H9 (cell line): ENCODE results near the gene PIEZO2. TPM values are rescaled to one million over a fixed set of nuclear protein-coding genes. Genes with fewer than 3 reads are reported as not detected.

Experiments
- DNase-seq: peaks from one replicate; pipeline ENCODE4 v3.0.0-alpha.2; 2017
- H2AFZ ChIP-seq: one replicate; pipeline ENCODE4 v1.6.1; 2013; ENCODE audit warnings: mild to moderate bottlenecking, low read length, control low read depth, moderate library complexity
- H2AK5ac ChIP-seq: 2 replicates; pipeline ENCODE4 v1.6.1; 2013; ENCODE audit warnings: low read length, control low read depth, mixed read lengths; ENCODE audit not compliant: insufficient read length
- H2BK120ac ChIP-seq: one replicate; pipeline ENCODE4 v1.6.1; 2013; ENCODE audit warnings: low read depth, mild to moderate bottlenecking, low read length, control low read depth, inconsistent platforms; ENCODE audit not compliant: poor library complexity, severe bottlenecking
- H2BK12ac ChIP-seq: 2 replicates; pipeline ENCODE4 v1.6.1; 2013; ENCODE audit warnings: low read length, control low read depth, mixed read lengths, low read depth; ENCODE audit not compliant: insufficient read length
- H2BK15ac ChIP-seq: 2 replicates; pipeline ENCODE4 v1.6.1; 2013; ENCODE audit warnings: low read depth, low read length, control low read depth
- H2BK20ac ChIP-seq: one replicate; pipeline ENCODE4 v1.6.1; 2013; ENCODE audit warnings: low read depth, mild to moderate bottlenecking, low read length, control low read depth, inconsistent platforms; ENCODE audit not compliant: poor library complexity, severe bottlenecking
- H2BK5ac ChIP-seq: 2 replicates; pipeline ENCODE4 v1.6.1; 2013; ENCODE audit warnings: low read length, control low read depth, mixed read lengths; ENCODE audit not compliant: insufficient read length
- H3K14ac ChIP-seq: 2 replicates; pipeline ENCODE4 v1.6.1; 2013; ENCODE audit warnings: low read length, control low read depth; ENCODE audit not compliant: insufficient read depth
- H3K18ac ChIP-seq: 2 replicates; pipeline ENCODE4 v1.6.1; 2013; ENCODE audit warnings: low read depth, mild to moderate bottlenecking, mixed read lengths, low read length, control low read depth; ENCODE audit not compliant: insufficient read length
- H3K23ac ChIP-seq: 2 replicates; pipeline ENCODE4 v1.6.1; 2013; ENCODE audit warnings: low read length, control low read depth, mixed read lengths, low read depth; ENCODE audit not compliant: insufficient read length
- H3K23me2 ChIP-seq: 2 replicates; pipeline ENCODE4 v1.6.1; 2013; ENCODE audit warnings: low read depth, mild to moderate bottlenecking, mixed read lengths, low read length, control low read depth; ENCODE audit not compliant: insufficient read length, poor library complexity, severe bottlenecking
- H3K27ac ChIP-seq: 2 replicates; pipeline ENCODE4 v1.5.1; 2013; ENCODE audit warnings: low read length, control low read depth, mixed read lengths, low read depth; ENCODE audit not compliant: insufficient read length
- H3K27me3 ChIP-seq: 2 replicates; pipeline ENCODE4 v1.6.1; 2013; ENCODE audit warnings: low read length, control low read depth, inconsistent platforms; ENCODE audit not compliant: insufficient read depth
- H3K4ac ChIP-seq: 2 replicates; pipeline ENCODE4 v1.6.1; 2013; ENCODE audit warnings: low read depth, mild to moderate bottlenecking, control low read depth, inconsistent platforms, low read length, moderate library complexity
- H3K4me1 ChIP-seq: 2 replicates; pipeline ENCODE4 v1.6.1; 2013; ENCODE audit warnings: low read length, control low read depth, inconsistent platforms; ENCODE audit not compliant: insufficient read depth
- H3K4me2 ChIP-seq: 2 replicates; pipeline ENCODE4 v1.6.1; 2013; ENCODE audit warnings: low read length, control low read depth, mixed read lengths; ENCODE audit not compliant: insufficient read length, insufficient read depth
- H3K56ac ChIP-seq: 2 replicates; pipeline ENCODE4 v1.6.1; 2013; ENCODE audit warnings: low read depth, mild to moderate bottlenecking, mixed read lengths, low read length, control low read depth; ENCODE audit not compliant: insufficient read length
- H3K79me1 ChIP-seq: 2 replicates; pipeline ENCODE4 v1.6.1; 2013; ENCODE audit warnings: low read depth, mild to moderate bottlenecking, moderate library complexity, low read length, control low read depth, inconsistent platforms; ENCODE audit not compliant: insufficient read depth, poor library complexity, severe bottlenecking
- H3K79me2 ChIP-seq: 2 replicates; pipeline ENCODE4 v1.6.1; 2013; ENCODE audit warnings: low read length, control low read depth, inconsistent platforms; ENCODE audit not compliant: insufficient read depth
- H3K9ac ChIP-seq: 2 replicates; pipeline ENCODE4 v1.6.1; 2013; ENCODE audit warnings: low read length, control low read depth, mixed read lengths; ENCODE audit not compliant: insufficient read length; ENCODE audit errors: extremely low read depth
- H3K9me3 ChIP-seq: one replicate; pipeline ENCODE4 v1.6.1; 2013; ENCODE audit warnings: low read depth, low read length, inconsistent platforms; ENCODE audit not compliant: control insufficient read depth
- H3T11ph ChIP-seq: one replicate; pipeline ENCODE4 v1.6.1; 2013; ENCODE audit warnings: mild to moderate bottlenecking, low read length, control low read depth, inconsistent platforms
- H4K20me1 ChIP-seq: one replicate; pipeline ENCODE4 v1.6.1; 2013; ENCODE audit not compliant: control insufficient read depth, insufficient read length, insufficient read depth
- H4K5ac ChIP-seq: 2 replicates; pipeline ENCODE4 v1.6.1; 2013; ENCODE audit warnings: low read depth, mild to moderate bottlenecking, mixed read lengths, low read length, control low read depth; ENCODE audit not compliant: insufficient read length
- H4K8ac ChIP-seq: replicated peaks from 2 replicates; pipeline ENCODE4 v1.6.1; 2013; ENCODE audit warnings: low read length, control low read depth, mixed read lengths, low read depth; ENCODE audit not compliant: insufficient read length
- H4K91ac ChIP-seq: 2 replicates; pipeline ENCODE4 v1.6.1; 2013; ENCODE audit warnings: low read depth, mild to moderate bottlenecking, moderate library complexity, mixed read lengths, low read length, control low read depth; ENCODE audit not compliant: insufficient read length
- H3K27ac Mint-ChIP-seq, 3 experiments: 2 replicates in 2 of 3; 3 replicates in 1 of 3; pipeline ENCODE4 v1.8.0; 2020 to 2021; ENCODE audit warnings: mixed read lengths in 3 of 3, mild to moderate bottlenecking in 1 of 3, moderate library complexity in 1 of 3
- H3K27me3 Mint-ChIP-seq: 2 replicates; pipeline ENCODE4 v1.8.0; 2021; ENCODE audit warnings: low read depth, mild to moderate bottlenecking, moderate library complexity, mixed read lengths
- H3K36me3 Mint-ChIP-seq, 3 experiments: 2 replicates in 2 of 3; 3 replicates in 1 of 3; pipeline ENCODE4 v1.8.0; 2020 to 2021; ENCODE audit warnings: low read depth in 3 of 3, mixed read lengths in 3 of 3; ENCODE audit not compliant: insufficient read depth in 1 of 3
- H3K4me1 Mint-ChIP-seq, 2 experiments: 2 replicates each; pipeline ENCODE4 v1.8.0; 2020; ENCODE audit warnings: mixed read lengths in 2 of 2
- H3K4me3 Mint-ChIP-seq, 2 experiments: 2 replicates in 1 of 2; 3 replicates in 1 of 2; pipeline ENCODE4 v1.8.0; 2020 to 2021; ENCODE audit warnings: mild to moderate bottlenecking in 2 of 2, mixed read lengths in 2 of 2, moderate library complexity in 1 of 2
- H3K9me3 Mint-ChIP-seq, 2 experiments: 2 replicates in 1 of 2; 3 replicates in 1 of 2; pipeline ENCODE4 v1.8.0; 2020; ENCODE audit warnings: mild to moderate bottlenecking in 2 of 2, mixed read lengths in 2 of 2, moderate library complexity in 1 of 2
- WGBS: extraction: QIAGEN DNeasy Blood & Tissue Kit; methylation state at CpG from one replicate; pipeline ENCODE4 v1.1.7; 2013; ENCODE audit warnings: missing lambda C conversion rate, low lambda C conversion rate, mixed read lengths; ENCODE audit not compliant: insufficient read length; ENCODE audit errors: extremely low coverage; 5-methylcytosine and 5-hydroxymethylcytosine counted together
- total RNA-seq: library from RNA; stranded (reverse); gene quantifications from 2 replicates; pipeline ENCODE4 v1.2.1, GENCODE V29; 2021
- TF ChIP-seq, protein P1 (sequence below): fragments of 200-600 bp; sonication (generic); conservative IDR thresholded peaks from 3 replicates; pipeline ENCODE4 v1.8.0; 2021; ENCODE audit warnings: antibody characterized with exemption, mild to moderate bottlenecking

Gene PIEZO2
- total RNA-seq, 1 experiment from 2014 or later: 3.9 TPM

DNA sequence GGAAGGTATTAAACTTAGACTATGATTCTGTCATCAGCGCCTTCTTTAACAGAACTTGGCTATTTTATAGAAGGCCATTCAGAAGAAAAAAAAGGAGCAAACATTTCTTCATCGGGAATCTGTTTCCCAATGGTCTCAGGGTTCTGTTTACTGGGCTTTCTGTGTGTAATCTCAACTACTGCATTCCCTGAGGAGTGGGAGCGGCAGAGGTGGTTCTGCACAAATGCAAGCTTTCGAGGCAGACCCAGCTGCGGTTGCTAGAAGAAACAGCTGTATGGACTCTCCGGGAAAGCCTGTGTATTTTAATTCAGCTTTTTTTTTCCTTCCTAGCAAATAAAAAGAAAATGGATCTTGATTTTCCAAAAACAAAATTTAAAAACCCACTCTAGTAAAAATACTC lies 372.9 kb downstream of the PIEZO2 start:
- no peak overlapping the region for H3K18ac ChIP-seq
- H3K27me3 ChIP-seq: no peaks in the 10 kb centered on the region
- no peaks in the 10 kb centered on the region for H3K79me2 ChIP-seq
- no peak overlapping the region for H2AK5ac ChIP-seq
- no peak overlapping the region for H4K91ac ChIP-seq
- H4K8ac ChIP-seq: no peak overlapping the region
- H3K9ac ChIP-seq: no peak overlapping the region
- no peak overlapping the region for H3K56ac ChIP-seq
- Mint-ChIP-seq H3K27me3 (no peaks in the 10 kb centered on the region), H3K36me3 (peaks cover 0 to 19% (median 7%) of the 10 kb centered on the region in 3 experiments; a peak in 5 of 7 replicates), H3K27ac (no peak overlapping the region), H3K4me1 (peaks cover 4% of the 10 kb centered on the region in 2 experiments), H3K9me3 (peaks cover 0 to 5% of the 10 kb centered on the region in 2 experiments; a peak in 1 of 5 replicates), H3K4me3 (no peak overlapping the region)
- H2BK12ac ChIP-seq: no peak overlapping the region
- no peak overlapping the region for H3K4ac ChIP-seq
- H3K27ac ChIP-seq: no peak overlapping the region
- no CpG with 5 or more reads among the region's 6 CpGs for WGBS
- TF ChIP-seq, protein P1, sequence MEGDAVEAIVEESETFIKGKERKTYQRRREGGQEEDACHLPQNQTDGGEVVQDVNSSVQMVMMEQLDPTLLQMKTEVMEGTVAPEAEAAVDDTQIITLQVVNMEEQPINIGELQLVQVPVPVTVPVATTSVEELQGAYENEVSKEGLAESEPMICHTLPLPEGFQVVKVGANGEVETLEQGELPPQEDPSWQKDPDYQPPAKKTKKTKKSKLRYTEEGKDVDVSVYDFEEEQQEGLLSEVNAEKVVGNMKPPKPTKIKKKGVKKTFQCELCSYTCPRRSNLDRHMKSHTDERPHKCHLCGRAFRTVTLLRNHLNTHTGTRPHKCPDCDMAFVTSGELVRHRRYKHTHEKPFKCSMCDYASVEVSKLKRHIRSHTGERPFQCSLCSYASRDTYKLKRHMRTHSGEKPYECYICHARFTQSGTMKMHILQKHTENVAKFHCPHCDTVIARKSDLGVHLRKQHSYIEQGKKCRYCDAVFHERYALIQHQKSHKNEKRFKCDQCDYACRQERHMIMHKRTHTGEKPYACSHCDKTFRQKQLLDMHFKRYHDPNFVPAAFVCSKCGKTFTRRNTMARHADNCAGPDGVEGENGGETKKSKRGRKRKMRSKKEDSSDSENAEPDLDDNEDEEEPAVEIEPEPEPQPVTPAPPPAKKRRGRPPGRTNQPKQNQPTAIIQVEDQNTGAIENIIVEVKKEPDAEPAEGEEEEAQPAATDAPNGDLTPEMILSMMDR: no peak
- H2BK15ac ChIP-seq: no peak overlapping the region
- H3K23me2 ChIP-seq: no peaks in the 10 kb centered on the region
- no peak for DNase-seq
- no peak overlapping the region for H2BK5ac ChIP-seq
- no peak overlapping the region for H3K4me2 ChIP-seq
- H2AFZ ChIP-seq: no peak overlapping the region
- H3K9me3 ChIP-seq: no peaks in the 10 kb centered on the region
- H3K14ac ChIP-seq: no peak overlapping the region
- no peak overlapping the region for H2BK20ac ChIP-seq
- no peak overlapping the region for H4K5ac ChIP-seq
- H3K23ac ChIP-seq: no peak overlapping the region
- H3T11ph ChIP-seq: no peak overlapping the region
- H3K79me1 ChIP-seq: no peaks in the 10 kb centered on the region
- H4K20me1 ChIP-seq: no peaks in the 10 kb centered on the region
- no peak overlapping the region for H2BK120ac ChIP-seq
- peaks cover 4% of the 10 kb centered on the region; the same call in 1 of the 2 replicates for H3K4me1 ChIP-seq
